HUES6 (cell line): ENCODE measurements around the gene FABP7.

Source experiments
- H3K27ac ChIP-seq: 2 replicates; pipeline ENCODE4 v1.7.0; 2013; ENCODE audit warnings: low read depth, mild to moderate bottlenecking, low read length, inconsistent platforms
- H3K27me3 ChIP-seq: 2 replicates; pipeline ENCODE4 v1.6.1; 2013; ENCODE audit warnings: low read length; ENCODE audit not compliant: control insufficient read depth, insufficient read depth
- H3K36me3 ChIP-seq: 2 replicates; pipeline ENCODE4 v1.6.1; 2013; ENCODE audit warnings: low read length; ENCODE audit not compliant: control insufficient read depth, insufficient read depth
- H3K4me1 ChIP-seq: 2 replicates; pipeline ENCODE4 v1.6.1; 2013; ENCODE audit warnings: low read length; ENCODE audit not compliant: control insufficient read depth, insufficient read depth
- H3K4me3 ChIP-seq: 2 replicates; pipeline ENCODE4 v1.5.1; 2013; ENCODE audit warnings: low read depth, low read length
- H3K9ac ChIP-seq: one replicate; pipeline ENCODE4 v1.6.1; 2013; ENCODE audit warnings: mild to moderate bottlenecking, low read length
- H3K9me3 ChIP-seq: 2 replicates; pipeline ENCODE4 v1.6.1; 2013; ENCODE audit warnings: low read depth, low read length; ENCODE audit not compliant: control insufficient read depth, insufficient read depth

FABP7 gene

GRCh38 chr6:122809691-122810090, 30.2 kb downstream of the FABP7 start:
- H3K36me3 ChIP-seq = no peaks in the 10 kb centered on the region
- H3K27ac ChIP-seq = no peak overlapping the region
- H3K9ac ChIP-seq = no peak overlapping the region
- H3K4me3 ChIP-seq = no peak overlapping the region
- no peaks in the 10 kb centered on the region for H3K4me1 ChIP-seq
- no peaks in the 10 kb centered on the region for H3K9me3 ChIP-seq
- no peaks in the 10 kb centered on the region for H3K27me3 ChIP-seq

GRCh38 chr6:122810189-122810588, 30.7 kb downstream of the FABP7 start:
- no peaks in the 10 kb centered on the region for H3K4me1 ChIP-seq
- H3K27ac ChIP-seq = no peak overlapping the region
- H3K27me3 ChIP-seq = no peaks in the 10 kb centered on the region

GRCh38 chr6:122817358-122817757, 37.8 kb downstream of the FABP7 start:
- peaks cover 13% of the 10 kb centered on the region for H3K4me1 ChIP-seq
- H3K9ac ChIP-seq = no peak overlapping the region
- H3K36me3 ChIP-seq = no peaks in the 10 kb centered on the region
- H3K4me3 ChIP-seq = no peak overlapping the region
- no peak overlapping the region for H3K27ac ChIP-seq
- H3K9me3 ChIP-seq = no peaks in the 10 kb centered on the region
- no peaks in the 10 kb centered on the region for H3K27me3 ChIP-seq

More at GRCh38 chr6:122810189-122810588, 30.7 kb downstream of the FABP7 start:
- Histone ChIP-seq H3K4me3 (no peak overlapping the region), H3K9me3 (no peaks in the 10 kb centered on the region), H3K9ac (no peak overlapping the region), H3K36me3 (no peaks in the 10 kb centered on the region)

- Histone ChIP-seq H3K9ac (no peak overlapping the region), H3K9me3 (no peaks in the 10 kb centered on the region), H3K4me1 (peaks cover 13% of the 10 kb centered on the region), H3K36me3 (no peaks in the 10 kb centered on the region), H3K4me3 (no peak overlapping the region), H3K27ac (no peak overlapping the region), H3K27me3 (no peaks in the 10 kb centered on the region)
Observed at GRCh38 chr6:122817766-122818165, 38.2 kb downstream of the FABP7 start.

- H3K4me3 ChIP-seq = no peak overlapping the region
- no peaks in the 10 kb centered on the region for H3K9me3 ChIP-seq
- H3K27me3 ChIP-seq = no peaks in the 10 kb centered on the region
- H3K4me1 ChIP-seq = peaks cover 13% of the 10 kb centered on the region
- H3K9ac ChIP-seq = no peak overlapping the region
- H3K36me3 ChIP-seq = no peaks in the 10 kb centered on the region
- H3K27ac ChIP-seq = no peak overlapping the region
Observed at GRCh38 chr6:122818866-122819265, 39.4 kb downstream of the FABP7 start.

DNA sequence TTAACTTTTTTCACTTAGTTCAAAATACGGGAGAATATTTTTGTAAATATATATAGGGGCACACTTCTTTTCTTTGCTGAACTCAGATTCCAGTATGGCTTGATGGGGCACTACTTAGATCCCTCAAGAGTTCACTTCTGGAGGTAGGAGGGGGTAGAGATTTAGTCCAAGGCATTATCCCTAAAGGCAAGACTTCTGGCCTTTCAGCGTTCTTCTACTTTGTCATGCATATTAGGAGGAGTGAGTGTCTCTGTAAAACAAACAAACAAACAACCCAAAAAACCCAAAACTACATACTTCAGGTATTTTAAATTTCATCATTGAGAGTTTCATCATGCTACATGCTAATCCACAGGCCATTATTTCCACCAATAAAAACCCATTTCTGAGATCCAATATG, 41.6 kb downstream of the FABP7 start:
- no peak overlapping the region for H3K9ac ChIP-seq
- H3K9me3 ChIP-seq = no peaks in the 10 kb centered on the region
- no peak overlapping the region for H3K27ac ChIP-seq
- no peaks in the 10 kb centered on the region for H3K27me3 ChIP-seq
- H3K4me3 ChIP-seq = no peak overlapping the region
- no peaks in the 10 kb centered on the region for H3K36me3 ChIP-seq
- H3K4me1 ChIP-seq = peaks cover 13% of the 10 kb centered on the region

DNA sequence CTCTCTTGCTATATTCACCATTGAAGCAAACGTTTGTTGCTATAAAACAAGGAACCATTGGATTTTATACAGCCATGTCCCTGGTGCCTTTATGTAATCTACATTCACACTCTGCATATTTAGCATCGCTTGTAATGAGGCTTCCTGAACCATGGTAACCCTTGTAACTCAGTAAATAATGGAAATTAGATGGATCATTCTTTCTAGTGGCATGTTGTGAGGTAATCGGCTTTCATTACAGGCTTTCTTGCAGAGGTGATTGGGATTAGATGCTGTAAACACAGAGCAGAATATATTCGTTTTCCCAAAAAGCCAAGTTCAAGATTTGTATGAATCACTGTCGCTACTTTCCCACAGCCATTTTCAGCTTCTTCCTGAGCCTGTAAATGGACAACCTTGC, 45.6 kb downstream of the FABP7 start:
- H3K9ac ChIP-seq = no peak overlapping the region
- H3K36me3 ChIP-seq = no peaks in the 10 kb centered on the region
- H3K4me3 ChIP-seq = no peak overlapping the region
- peaks cover 27% of the 10 kb centered on the region for H3K4me1 ChIP-seq
- no peak overlapping the region for H3K27ac ChIP-seq
- no peaks in the 10 kb centered on the region for H3K9me3 ChIP-seq
- no peaks in the 10 kb centered on the region for H3K27me3 ChIP-seq

GRCh38 chr6:122829456-122829855, 49.9 kb downstream of the FABP7 start:
- Histone ChIP-seq H3K27me3 (no peaks in the 10 kb centered on the region), H3K36me3 (no peaks in the 10 kb centered on the region), H3K9me3 (no peaks in the 10 kb centered on the region), H3K9ac (no peak overlapping the region), H3K27ac (no peak overlapping the region), H3K4me1 (peaks cover 21% of the 10 kb centered on the region), H3K4me3 (peak overlapping the region; percentile 34)

- Histone ChIP-seq H3K27ac (no peak overlapping the region), H3K4me3 (no peak overlapping the region), H3K4me1 (peaks cover 21% of the 10 kb centered on the region), H3K9me3 (no peaks in the 10 kb centered on the region), H3K36me3 (no peaks in the 10 kb centered on the region), H3K9ac (no peak overlapping the region), H3K27me3 (no peaks in the 10 kb centered on the region)
Observed at GRCh38 chr6:122831511-122831910, 52.0 kb downstream of the FABP7 start.

DNA sequence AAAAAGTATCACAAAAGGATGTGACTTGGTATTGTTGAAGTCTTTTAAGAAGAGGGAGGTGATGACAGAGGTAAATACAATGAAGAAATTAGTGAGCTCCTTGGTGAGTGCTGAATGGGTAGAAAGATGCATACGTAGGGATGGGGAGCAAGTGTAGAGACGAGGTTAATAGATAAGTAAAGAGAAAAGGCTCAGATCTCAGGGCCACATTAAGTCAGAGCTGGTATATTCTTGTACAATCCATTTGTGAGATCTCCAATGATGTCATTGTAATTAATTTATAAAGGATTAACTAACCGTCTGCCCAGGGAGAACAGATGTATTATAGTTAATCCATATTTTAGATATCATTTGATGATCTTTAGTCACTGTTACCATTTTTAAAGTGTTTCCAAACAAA, 52.9 kb downstream of the FABP7 start:
- Histone ChIP-seq H3K9ac (no peak overlapping the region), H3K4me3 (no peak overlapping the region), H3K27ac (no peak overlapping the region), H3K9me3 (no peaks in the 10 kb centered on the region), H3K36me3 (no peaks in the 10 kb centered on the region), H3K4me1 (peaks cover 21% of the 10 kb centered on the region), H3K27me3 (no peaks in the 10 kb centered on the region)

DNA sequence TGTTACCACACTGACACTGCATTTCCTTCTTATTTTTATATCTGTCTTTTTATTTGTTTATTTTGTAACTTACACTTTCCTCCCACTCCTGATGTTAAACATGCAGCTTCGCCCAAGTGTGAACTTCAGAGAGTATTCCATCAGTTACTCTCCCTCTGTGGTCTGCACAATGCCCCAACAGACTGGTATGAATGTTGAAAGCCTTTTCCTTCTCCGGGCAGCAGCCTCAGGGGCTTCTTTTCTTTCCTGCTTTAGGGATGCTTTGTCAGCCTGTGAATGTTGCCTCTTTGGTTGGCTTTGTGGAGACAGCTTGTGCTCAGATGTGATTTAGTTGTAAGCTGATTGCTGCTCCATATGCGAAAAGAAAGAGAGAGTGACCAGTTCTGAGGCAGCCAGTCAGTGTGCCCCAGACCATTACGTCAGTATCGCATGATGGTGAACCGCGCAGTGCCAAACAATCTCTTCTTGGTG, 53.5 kb downstream of the FABP7 start:
- H3K4me3 ChIP-seq = no peak overlapping the region
- H3K27ac ChIP-seq = no peak overlapping the region
- H3K36me3 ChIP-seq = no peaks in the 10 kb centered on the region
- H3K9ac ChIP-seq = no peak overlapping the region
- H3K9me3 ChIP-seq = no peaks in the 10 kb centered on the region
- H3K4me1 ChIP-seq = peaks cover 21% of the 10 kb centered on the region
- H3K27me3 ChIP-seq = no peaks in the 10 kb centered on the region
